ENCODE data around the gene NT5C. TPM values are rescaled to one million over a fixed set of nuclear protein-coding genes. Genes with fewer than 3 reads are reported as not detected.
"Not testable (repeated sequence)": the region's sequence is repeated elsewhere in the genome, so short reads cannot be mapped to it uniquely, and the experiment has no call there.

NT5C gene
- total RNA-seq, 2 donors from 2014 or later = 77.6 to 86.6 TPM

GRCh38 chr17:75127936-75128335, 3.6 kb downstream of the NT5C start:
- peak; percentile 2 for ATAC-seq
- DNase-seq; intact Hi-C loops (cut with DNase I, micrococcal nuclease): not testable (repeated sequence)

DNA sequence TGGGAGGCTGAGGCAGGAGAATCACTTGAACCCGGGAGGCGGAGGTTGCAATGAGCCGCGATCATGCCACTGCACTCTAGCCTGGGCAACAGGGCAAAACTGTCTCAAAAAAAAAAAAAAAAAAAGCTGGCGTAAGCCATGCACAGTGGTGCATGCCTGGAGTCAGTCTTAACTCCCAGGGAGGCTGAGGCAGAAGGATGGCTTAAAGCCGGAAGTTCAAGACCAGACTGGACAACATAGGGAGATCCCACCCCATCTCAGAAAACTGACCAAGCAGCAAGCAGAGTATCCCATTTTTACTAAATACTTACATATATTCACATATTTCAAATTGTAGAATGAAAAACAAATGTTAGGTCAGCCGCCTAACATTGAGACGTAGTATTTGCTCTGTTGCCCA, 4.6 kb downstream of the NT5C start:
- DNase-seq = no peak
- intact Hi-C loops (cut with DNase I, micrococcal nuclease) = no loop called here
- ATAC-seq = no peak

DNA sequence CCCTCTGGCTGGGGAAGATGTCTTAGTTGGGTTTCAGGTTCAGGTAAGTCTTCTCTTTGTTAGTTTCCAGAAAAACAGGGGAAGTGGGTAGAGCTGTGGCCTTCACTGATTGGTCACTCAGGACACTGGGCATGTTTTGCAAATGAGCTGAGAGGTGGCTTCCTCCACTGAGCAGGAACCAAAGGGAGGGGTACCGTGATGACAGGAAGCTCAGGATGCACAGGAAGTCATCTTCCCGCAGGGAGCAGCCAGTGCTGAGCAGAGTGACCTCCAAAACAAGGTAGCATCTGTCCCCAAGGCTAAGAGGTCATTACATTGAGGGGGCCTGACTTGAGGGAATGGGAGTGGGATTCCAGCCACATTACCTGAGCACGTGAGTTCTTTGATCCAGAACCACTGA, 5.6 kb downstream of the NT5C start:
- intact Hi-C loops (cut with DNase I, micrococcal nuclease) = no loop called here
- no peak for DNase-seq
- ATAC-seq = no peak

DNA sequence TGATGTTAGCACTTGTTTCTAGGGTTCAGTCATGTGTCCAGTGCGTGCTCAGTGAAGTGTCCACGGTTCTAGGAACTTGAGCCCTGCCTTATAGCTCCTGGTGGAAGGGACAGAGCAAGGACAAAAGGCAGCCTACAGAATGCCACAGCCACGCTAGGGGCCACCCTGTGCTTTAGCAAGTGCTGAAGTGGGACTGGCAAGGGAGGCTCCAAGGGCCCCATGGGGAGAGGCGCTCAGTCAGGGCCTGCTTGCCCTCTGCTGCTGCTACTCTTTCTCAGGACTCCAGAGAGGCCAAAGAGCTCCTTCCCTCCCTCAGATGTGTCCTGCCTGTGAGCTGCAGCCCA, 6.8 kb downstream of the NT5C start:
- intact Hi-C loops (cut with DNase I, micrococcal nuclease) = no loop called here
- ATAC-seq (peak; percentile 12), DNase-seq (no peak)

GRCh38 chr17:75124041-75124818, 7.3 kb downstream of the NT5C start:
- DNase-seq (peak; percentile 90 to 97), ATAC-seq (peak; percentile 88)
- intact Hi-C loops (cut with DNase I, micrococcal nuclease) = no loop called here

- DNase-seq (no peak), ATAC-seq (no peak)
- intact Hi-C loops (cut with DNase I, micrococcal nuclease) = loop anchor here in 1 of 2 donors (10.0 kb wide), 1 partner anchor 86 kb away; the partner anchor contains the start of gene NUP85
Observed at GRCh38 chr17:75118307-75118706, 13.2 kb downstream of the NT5C start.

GRCh38 chr17:75116737-75117136, 14.8 kb downstream of the NT5C start:
- DNase-seq (no peak), ATAC-seq (no peak)
- intact Hi-C loops (cut with DNase I, micrococcal nuclease) = loop anchor here in 1 of 2 donors (10.0 kb wide), 1 partner anchor 88 kb away; the partner anchor contains the start of gene NUP85

DNA sequence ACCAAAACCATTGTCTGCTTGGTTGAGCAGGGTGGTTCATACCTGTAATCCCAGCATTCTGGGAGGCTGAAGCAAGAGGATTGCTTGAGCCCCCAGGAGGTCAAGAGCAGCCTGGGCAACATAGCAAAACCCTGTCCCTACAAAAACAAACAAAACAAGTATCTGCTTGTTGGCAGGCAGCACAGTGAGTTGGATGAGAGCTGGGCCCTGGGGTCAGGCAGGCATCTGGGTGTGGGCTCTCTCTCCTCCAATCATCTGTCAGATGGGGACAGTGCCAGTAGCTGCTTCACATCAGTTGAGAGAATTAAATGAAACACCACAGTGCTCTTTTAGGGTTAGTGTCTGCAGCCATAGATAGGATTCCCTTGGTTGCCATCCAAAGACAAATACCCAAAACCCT, 16.0 kb downstream of the NT5C start:
- DNase-seq (no peak), ATAC-seq (no peak)
- intact Hi-C loops (cut with DNase I, micrococcal nuclease) = loop anchor here in 1 of 2 donors (10.0 kb wide), 1 partner anchor 89 kb away; the partner anchor contains the start of gene NUP85

GRCh38 chr17:75114552-75115314, 16.8 kb downstream of the NT5C start:
- DNase-seq = no peak
- intact Hi-C loops (cut with DNase I, micrococcal nuclease) = loop anchor here in 1 of 2 donors (5.0 to 10.0 kb wide), 2 partner anchors 58 to 90 kb away; partner anchors contain the start of gene NUP85
- no peak for ATAC-seq

- peak; percentile 87 to 94 for DNase-seq
- ATAC-seq = peak; percentile 69
- intact Hi-C loops (cut with DNase I, micrococcal nuclease) = loop anchor here in 1 of 2 donors (5.0 to 10.0 kb wide), 2 partner anchors 58 to 91 kb away; partner anchors contain the start of gene NUP85
Observed at GRCh38 chr17:75113798-75114551, 17.6 kb downstream of the NT5C start.

DNA sequence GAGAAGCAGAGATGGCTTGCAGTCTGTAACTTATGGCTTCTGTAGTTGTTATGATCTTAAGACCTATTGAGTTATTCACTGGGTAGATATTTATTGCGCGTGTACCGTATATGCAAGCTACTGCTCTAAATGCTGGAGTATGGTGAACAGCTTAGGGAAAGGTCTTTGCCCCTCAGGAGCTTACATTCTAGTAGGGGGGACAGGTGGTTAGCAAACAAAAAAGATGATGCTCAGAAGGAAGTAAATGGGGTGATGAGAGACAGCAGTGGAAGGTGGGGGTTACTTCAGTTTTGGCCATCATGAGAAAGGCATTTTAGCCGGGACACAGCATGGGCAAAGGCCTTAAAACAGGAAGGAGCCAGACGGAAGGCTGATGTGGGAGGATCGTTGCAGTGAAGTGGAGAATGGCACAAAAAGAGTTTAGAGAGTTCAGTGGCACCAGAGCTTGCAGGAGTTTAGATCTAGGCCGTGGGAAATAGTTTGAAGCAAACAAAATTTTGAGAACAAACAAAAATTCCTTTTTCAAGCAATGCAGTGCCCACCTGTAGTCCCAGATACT, 19.7 kb downstream of the NT5C start:
- DNase-seq (no peak), ATAC-seq (no peak)
- intact Hi-C loops (cut with DNase I, micrococcal nuclease) = loop anchor here in 1 of 2 donors (5.0 to 10.0 kb wide), 2 partner anchors 60 to 93 kb away; partner anchors contain the start of gene NUP85

DNA sequence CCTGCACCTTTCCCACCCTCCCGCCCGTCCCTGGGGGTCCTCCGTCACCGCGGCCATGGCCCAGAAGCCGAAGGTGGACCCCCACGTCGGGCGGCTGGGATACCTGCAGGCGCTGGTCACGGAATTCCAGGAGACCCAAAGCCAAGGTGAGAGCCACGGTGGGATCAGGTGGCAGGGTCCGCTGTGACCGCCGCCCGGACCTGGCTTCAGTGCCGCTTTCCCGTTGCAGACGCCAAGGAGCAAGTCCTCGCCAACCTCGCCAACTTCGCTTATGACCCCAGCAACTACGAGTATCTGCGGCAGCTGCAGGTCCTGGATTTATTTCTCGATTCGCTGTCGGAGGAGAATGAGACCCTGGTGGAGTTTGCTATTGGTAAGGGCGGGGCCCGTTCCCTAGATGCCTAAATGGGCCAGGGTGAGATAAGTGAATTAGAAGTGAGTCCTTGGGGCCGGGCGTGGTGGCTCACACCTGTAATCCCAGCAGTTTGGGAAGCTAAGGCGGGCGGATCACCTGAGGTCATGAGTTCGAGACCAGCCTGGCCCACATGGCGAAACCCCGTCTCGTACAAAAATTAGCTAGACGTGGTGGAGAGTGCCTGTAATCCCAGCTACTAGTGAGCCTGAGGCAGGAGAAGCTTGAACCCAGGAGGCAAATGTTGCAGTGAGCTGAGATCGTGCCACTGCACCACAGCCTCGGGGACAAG, 21.2 kb downstream of the NT5C start:
- peak; percentile 16 for ATAC-seq
- intact Hi-C loops (cut with DNase I, micrococcal nuclease) = loop anchor here in 1 of 2 donors (5.0 to 10.0 kb wide), 2 partner anchors 62 to 94 kb away; partner anchors contain the start of gene NUP85
- DNase-seq = peak in 1 of 2 donors; percentile 55

GRCh38 chr17:75109407-75110233, 21.9 kb downstream of the NT5C start, which contains the start of gene ARMC7:
TSS of gene ARMC7 (plus strand) at chr17:75109969. CDS start at chr17:75110289, 320 bp downstream.
- DNase-seq (peak; percentile 86 to 96), ATAC-seq (peak; percentile 80)
- intact Hi-C loops (cut with DNase I, micrococcal nuclease) = loop anchor here in 1 of 2 donors (5.0 to 10.0 kb wide), 2 partner anchors 63 to 95 kb away; partner anchors contain the start of gene NUP85

DNA sequence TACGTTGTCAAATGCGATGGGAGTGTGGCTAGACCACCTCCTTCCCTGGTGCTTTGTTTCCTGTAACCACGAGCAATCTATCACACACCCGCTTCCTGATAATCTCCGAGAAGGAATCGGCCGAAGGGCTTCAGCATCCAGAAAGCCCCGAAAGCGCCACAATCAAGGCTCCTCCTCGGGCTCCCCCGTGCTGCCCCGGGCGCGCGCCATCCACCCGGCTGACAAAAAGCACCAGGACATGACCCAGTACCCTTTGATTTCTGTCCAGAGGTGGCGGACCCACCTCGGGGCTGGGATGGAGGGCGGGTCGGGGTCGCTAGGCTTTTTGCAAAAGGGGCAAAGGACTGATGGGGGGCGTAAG, 22.5 kb downstream of the NT5C start:
- peak in 1 of 2 donors; percentile 26 for DNase-seq
- intact Hi-C loops (cut with DNase I, micrococcal nuclease) = no loop called here

GRCh38 chr17:75108193-75108592, 23.3 kb downstream of the NT5C start:
- intact Hi-C loops (cut with DNase I, micrococcal nuclease) = no loop called here
- no peak for ATAC-seq
- no peak for DNase-seq

More for the DNA sequence above, 22.5 kb downstream of the NT5C start:
- ATAC-seq = no peak

DNA sequence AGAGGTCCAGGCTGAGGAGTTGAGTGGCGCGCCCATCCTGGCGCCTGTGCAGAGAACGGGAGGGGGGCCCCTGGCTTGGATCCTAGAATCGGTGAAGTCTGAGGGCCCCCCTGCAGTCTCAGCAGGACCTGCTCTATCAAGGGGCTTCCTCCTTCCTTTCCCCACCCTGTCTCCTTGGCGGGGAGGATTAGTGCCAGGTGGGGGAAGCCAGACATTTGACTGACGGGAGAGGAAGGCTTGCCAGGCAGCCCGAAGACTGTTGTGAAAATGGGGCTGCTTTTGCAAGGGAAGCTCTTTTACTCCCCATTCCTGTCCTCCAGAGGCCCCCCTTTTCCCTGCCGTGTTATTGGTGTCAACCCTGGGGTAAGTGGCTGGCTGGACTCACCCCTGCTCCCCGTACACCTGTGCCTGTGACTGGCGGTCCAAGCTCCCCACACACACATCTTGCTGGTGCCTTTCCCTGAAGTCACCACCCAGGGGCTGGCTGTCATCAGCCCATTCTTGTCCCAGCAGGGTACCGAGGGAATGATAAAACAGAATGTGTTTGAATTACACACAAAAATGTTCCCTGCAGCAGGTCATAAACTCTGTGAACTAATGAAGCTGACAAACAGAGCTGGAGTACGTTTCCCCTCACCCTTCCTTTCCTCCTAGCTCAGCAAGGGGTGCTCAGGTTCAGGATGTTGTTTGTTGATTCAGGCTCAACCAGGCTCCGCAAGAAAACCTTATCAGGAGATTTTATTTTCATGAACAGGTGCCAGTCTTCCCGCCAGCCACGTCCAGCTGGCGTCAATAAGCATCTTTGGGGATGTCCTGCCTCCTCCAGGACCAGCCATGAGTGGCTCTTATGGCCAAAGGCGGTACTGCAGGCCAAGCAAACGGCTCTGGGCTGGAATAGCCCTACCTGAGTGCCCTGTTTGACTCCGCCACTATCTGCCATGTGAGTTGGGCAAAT, 26.1 kb downstream of the NT5C start:
- intact Hi-C loops (cut with DNase I, micrococcal nuclease) = no loop called here
- peak; percentile 67 to 73 for DNase-seq
- peak; percentile 64 for ATAC-seq
